DMS114 treated with DMSO at 0.1 percent for 48 hours (cell line): ENCODE results near the gene ATP5PO.
"Not testable (repeated sequence)": the region's sequence is repeated elsewhere in the genome, so short reads cannot be mapped to it uniquely, and the experiment has no call there.

Experiments used
- DNase-seq: peaks from one replicate; lab custom pipeline; 2025; ENCODE audit not compliant: unreplicated experiment; lab: John Stamatoyannopoulos, UW

ATP5PO gene

GRCh38 chr21:33940881-33941245 is 25.3 kb upstream of the ATP5PO start:
- DNase-seq: no peak

GRCh38 chr21:33940164-33940880 is 24.7 kb upstream of the ATP5PO start:
- DNase-seq: no peak

DNA sequence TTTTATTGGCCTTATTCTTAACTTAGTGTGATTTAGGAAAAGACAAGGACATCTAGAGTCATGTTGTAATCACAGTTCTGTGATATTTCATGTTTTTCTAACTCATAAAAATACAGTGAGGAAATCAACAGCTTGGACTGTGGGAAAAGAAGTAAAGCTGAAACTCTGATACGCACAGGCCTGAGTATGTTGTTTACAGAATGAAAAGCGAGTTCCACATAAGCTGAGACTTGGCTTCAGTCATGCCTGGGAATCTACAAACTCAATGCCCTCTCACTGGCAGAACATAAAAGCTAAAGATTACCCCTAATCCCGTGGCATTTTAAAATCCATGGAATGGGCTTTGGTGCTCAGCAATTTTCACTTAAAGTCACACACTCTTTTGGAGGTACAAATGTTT is 23.6 kb upstream of the ATP5PO start:
- no peak for DNase-seq

DNA sequence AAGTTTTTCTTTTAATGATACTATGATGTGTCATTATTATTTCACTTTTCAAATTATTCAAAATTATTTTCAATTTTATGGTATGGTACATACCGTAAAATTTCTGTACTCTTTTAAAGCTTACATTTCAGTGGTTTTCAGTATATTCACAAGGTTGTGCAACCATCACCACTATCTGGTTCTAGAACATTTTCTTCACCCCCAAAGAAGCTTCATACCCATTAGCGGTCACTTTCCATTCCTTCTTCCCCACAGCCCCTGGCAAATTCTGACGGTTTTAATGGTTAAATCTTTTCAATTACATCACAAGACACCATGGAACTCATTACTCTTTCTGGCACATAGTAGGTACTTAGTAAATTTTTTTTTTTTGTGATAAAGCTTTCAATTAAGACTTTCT is 22.8 kb upstream of the ATP5PO start:
- no peak for DNase-seq

GRCh38 chr21:33937931-33938339 is 22.3 kb upstream of the ATP5PO start:
- no peak for DNase-seq

DNA sequence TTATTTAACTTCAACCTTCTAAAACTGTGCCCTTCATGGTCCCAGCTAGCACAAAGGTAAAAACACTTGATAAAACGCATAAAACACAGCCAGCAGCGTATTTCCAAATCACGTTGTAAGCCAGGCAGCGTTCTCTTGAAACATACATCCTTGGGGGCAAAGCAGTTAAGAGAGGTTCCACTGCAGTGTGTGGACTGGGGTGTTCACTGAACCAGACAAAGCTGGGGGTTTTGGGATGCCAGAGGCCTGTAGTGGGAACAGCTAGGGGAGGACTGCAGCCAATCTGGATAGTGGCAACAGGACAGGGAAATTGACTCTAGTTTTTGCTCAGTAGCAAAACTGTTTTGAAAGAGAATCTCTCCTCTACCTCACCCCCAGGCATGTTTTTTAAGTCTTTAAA is 21.5 kb upstream of the ATP5PO start:
- no peak for DNase-seq

DNA sequence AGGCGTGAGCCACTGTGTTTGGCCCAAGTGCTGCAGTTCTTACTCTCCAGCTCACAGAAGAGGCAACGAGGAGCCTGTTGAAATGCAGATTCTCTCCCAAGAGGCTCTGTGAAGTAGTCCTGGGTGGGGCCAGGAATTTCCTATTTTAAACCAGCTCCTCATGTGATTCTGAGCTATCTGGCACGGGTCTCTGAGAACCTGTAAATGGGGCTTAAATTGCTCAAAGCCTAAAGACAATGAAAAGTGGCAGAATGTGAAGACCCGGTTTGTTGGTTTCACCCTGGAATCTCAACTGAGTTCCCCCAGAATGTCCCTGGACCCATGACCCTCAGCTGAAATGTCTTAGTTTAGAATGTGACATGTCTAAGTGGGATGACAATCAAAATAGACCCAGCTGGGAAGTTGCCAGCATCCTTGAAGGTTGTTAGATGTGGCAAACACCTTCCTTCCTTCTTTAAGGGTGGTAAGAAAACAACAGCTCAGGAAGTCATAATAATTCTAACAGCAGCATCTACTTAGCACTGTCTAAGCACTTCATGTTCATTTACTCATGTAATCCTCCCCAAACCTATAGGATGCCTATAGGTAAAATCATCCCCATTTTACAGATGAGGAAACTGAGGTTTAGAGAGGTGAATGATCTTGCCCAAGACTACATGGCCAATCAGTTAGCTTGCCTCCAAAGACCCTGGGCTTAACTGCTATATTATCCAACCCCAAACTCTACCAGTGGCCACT is 20.9 kb upstream of the ATP5PO start:
- no peak for DNase-seq

GRCh38 chr21:33932731-33933130 is 17.1 kb upstream of the ATP5PO start:
- no peak for DNase-seq

- no peak for DNase-seq
Measured at GRCh38 chr21:33931799-33932390, 16.3 kb upstream of the ATP5PO start.

GRCh38 chr21:33931052-33931798 is 15.6 kb upstream of the ATP5PO start:
- DNase-seq: not testable (repeated sequence)

GRCh38 chr21:33926248-33926647 is 10.6 kb upstream of the ATP5PO start:
- not testable (repeated sequence) for DNase-seq

DNA sequence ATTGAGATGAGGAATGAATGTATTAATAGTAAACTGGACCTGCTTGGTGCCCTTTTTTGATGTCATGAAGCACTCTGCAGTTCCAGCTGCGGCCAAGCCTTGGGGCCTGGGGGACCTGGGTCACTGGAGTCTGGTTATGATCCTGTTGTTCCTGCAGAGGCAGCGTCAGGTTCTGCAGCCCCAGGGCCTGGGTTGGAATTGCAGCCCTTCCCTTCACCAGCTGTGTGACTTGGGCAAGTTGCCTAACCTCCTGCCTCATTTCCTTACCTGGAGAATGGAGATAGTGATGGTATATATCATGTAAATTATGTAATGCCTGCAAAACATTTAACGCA is 9.1 kb upstream of the ATP5PO start:
- DNase-seq: no peak

- DNase-seq: peak; percentile 42
Measured at GRCh38 chr21:33924079-33924765, 8.6 kb upstream of the ATP5PO start.

DNA sequence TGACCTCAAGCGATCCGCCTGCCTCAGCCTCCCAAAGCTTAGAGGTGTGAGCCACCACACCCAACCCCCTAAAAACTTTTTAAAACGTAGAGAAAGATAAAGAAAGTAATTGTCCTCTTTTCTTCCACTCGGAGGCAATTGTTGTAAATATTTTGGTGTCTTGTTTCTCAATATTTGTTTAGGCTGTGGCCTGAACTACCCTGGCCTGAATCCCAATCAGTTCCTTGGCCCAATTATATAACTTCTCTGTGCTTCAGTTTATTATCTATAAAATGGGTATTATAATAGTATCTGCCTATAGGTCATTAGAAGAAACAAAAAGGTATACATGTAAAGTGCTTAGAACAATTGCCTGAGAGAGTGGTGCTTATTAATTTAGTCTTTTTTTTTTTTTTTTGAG is 1.8 kb upstream of the ATP5PO start:
- DNase-seq: no peak

DNA sequence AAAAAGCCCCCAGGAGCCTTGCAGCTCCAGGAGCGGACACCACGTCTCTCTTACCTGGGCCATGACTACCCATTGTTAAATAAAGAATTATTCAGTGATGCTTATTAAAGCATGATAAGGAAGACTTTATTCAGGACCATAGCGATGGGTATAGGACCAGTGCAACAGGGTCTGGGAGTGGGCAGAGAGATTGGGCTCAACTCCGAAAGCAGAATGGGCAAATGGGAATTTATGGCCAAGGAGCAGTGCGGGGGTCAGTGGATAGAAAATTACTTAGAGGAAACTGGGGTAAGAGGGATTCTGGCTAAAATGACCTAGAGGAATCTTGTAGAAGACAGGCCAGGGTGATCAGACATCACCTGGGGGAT is 580 bp upstream of the ATP5PO start:
- DNase-seq: no peak

- no peak for DNase-seq
Measured at GRCh38 chr21:33914188-33914587, 1.4 kb downstream of the ATP5PO start.

DNA sequence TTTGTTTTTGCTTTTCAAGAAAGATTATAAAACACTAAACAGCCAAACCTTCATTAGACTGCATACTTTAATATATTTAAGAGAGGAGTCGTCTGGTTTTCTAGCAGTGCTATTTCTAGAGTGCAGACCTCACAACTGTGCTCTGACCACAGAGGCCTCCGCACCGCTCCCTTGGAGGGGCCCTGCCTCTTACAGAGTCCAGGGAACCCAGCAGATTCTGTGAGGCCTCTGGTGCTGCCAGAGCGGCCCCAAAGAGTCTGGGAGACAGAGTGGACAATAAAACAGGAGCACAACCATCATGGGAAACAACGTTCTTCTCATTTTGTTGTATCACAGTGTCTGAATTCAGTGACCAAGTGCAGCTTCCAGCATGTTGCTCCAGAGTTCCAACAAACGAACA is 5.8 kb downstream of the ATP5PO start:
- no peak for DNase-seq

GRCh38 chr21:33908760-33909159 is 6.8 kb downstream of the ATP5PO start:
- DNase-seq: no peak

- no peak for DNase-seq
Measured at GRCh38 chr21:33904041-33904440, 11.6 kb downstream of the ATP5PO start.

GRCh38 chr21:33902349-33902748 is 13.3 kb downstream of the ATP5PO start:
- no peak for DNase-seq
